PC-9 (cell line): ENCODE data around the gene RAB43.

Experiments
- CTCF ChIP-seq: fragments of 200-600 bp; sonication (generic); conservative IDR thresholded peaks from 2 replicates; pipeline ENCODE4 v1.6.1; 2017; ENCODE audit warnings: mixed run types, antibody characterized with exemption, mild to moderate bottlenecking, moderate library complexity
- EZH2 ChIP-seq: fragments of 200-600 bp; sonication (generic); IDR thresholded peaks from 2 replicates; pipeline ENCODE4 v1.8.0; 2017; ENCODE audit warnings: antibody characterized with exemption, low read depth

GRCh38 chr3:129058441-129059200 is 63.0 kb downstream of the RAB43 start:
- TF ChIP-seq CTCF (no peak), EZH2 (no peak)
